SK-N-SH (cell line): ENCODE data around the gene IRF9. TPM values are rescaled to one million over a fixed set of nuclear protein-coding genes. Genes with fewer than 3 reads are reported as not detected.

Experiments
- CTCF ChIA-PET: fragments of 300-600, 350-600 bp; formaldehyde crosslinking; extraction: SDS; loops from one replicate; lab custom pipeline; 2021; lab: Yijun Ruan, JAX
- POLR2A ChIA-PET: fragments of 350-600 bp; sonication (Branson Sonifier 250); formaldehyde crosslinking; extraction: SDS; loops from one replicate; lab custom pipeline; 2020; ENCODE audit warnings: antibody characterized with exemption, inconsistent platforms; lab: Yijun Ruan, JAX
- DNase-seq: peaks from one replicate; pipeline ENCODE4 v3.0.0; 2012
- H2AFZ ChIP-seq: fragments of 200-600 bp; sonication (generic); 2 replicates; pipeline ENCODE4 v1.8.1; 2016; ENCODE audit warnings: antibody characterized with exemption, mild to moderate bottlenecking, low read depth
- H3F3A ChIP-seq: fragments of 200-600 bp; sonication (generic); replicated peaks from 2 replicates; pipeline ENCODE3; 2016; ENCODE audit warnings: antibody characterized with exemption, mild to moderate bottlenecking; ENCODE audit not compliant: insufficient read depth
- H3K27ac ChIP-seq, 2 experiments: fragments of 200-500 bp in 1 of 2; fragments of 200-600 bp in 1 of 2; sonication (Bioruptor generic) in 1 of 2; sonication (generic), shearing (Covaris generic) in 1 of 2; 2 replicates each; pipeline versions ENCODE4 v1.5.1 to v1.6.1; 2014 to 2016; ENCODE audit warnings: low read depth in 2 of 2, inconsistent platforms in 1 of 2, low read length in 1 of 2, mild to moderate bottlenecking in 1 of 2, mixed read lengths in 1 of 2
- H3K27me3 ChIP-seq: fragments of 200-600 bp; sonication (generic), shearing (Covaris generic); 2 replicates; pipeline ENCODE4 v1.6.1; 2016; ENCODE audit warnings: mixed run types; ENCODE audit not compliant: insufficient read depth
- H3K36me3 ChIP-seq, 2 experiments: fragments of 200-500 bp in 1 of 2; fragments of 200-600 bp in 1 of 2; sonication (Bioruptor generic) in 1 of 2; sonication (generic) in 1 of 2; replicated peaks in 1 of 2; 2 replicates each; pipeline versions ENCODE3 to v1.5.1; 2014 to 2016; ENCODE audit warnings: low read length in 1 of 2, mild to moderate bottlenecking in 1 of 2; ENCODE audit not compliant: insufficient read depth in 2 of 2, control insufficient read depth in 1 of 2
- H3K4me1 ChIP-seq, 2 experiments: fragments of 200-500 bp in 1 of 2; fragments of 200-600 bp in 1 of 2; sonication (Bioruptor generic) in 1 of 2; sonication (generic), shearing (Covaris generic) in 1 of 2; 2 replicates each; pipeline versions ENCODE4 v1.5.1 to v1.6.1; 2014 to 2016; ENCODE audit warnings: low read depth in 1 of 2, low read length in 1 of 2, mixed run types in 1 of 2; ENCODE audit not compliant: insufficient read depth in 2 of 2, control insufficient read depth in 1 of 2
- H3K4me2 ChIP-seq: fragments of 200-600 bp; sonication (generic), shearing (Covaris generic); 2 replicates; pipeline ENCODE4 v1.6.1; 2017; ENCODE audit warnings: mixed run types
- H3K4me3 ChIP-seq, 2 experiments: fragments of 200-500 bp in 1 of 2; fragments of 200-600 bp in 1 of 2; sonication (Bioruptor generic) in 1 of 2; sonication (generic), shearing (Covaris generic) in 1 of 2; 2 replicates each; pipeline versions ENCODE4 v1.5.1 to v1.8.1; 2014 to 2016; ENCODE audit warnings: low read depth in 2 of 2, inconsistent platforms in 1 of 2, low read length in 1 of 2, mild to moderate bottlenecking in 1 of 2, mixed read lengths in 1 of 2, moderate library complexity in 1 of 2
- H3K79me2 ChIP-seq: fragments of 200-600 bp; sonication (generic); 2 replicates; pipeline ENCODE4 v1.8.1; 2017; ENCODE audit warnings: mild to moderate bottlenecking; ENCODE audit not compliant: insufficient read depth
- H3K9ac ChIP-seq: fragments of 200-600 bp; sonication (generic); 2 replicates; pipeline ENCODE4 v1.6.1; 2017; ENCODE audit warnings: mixed run types
- H3K9me2 ChIP-seq: fragments of 200-600 bp; sonication (generic); 2 replicates; pipeline ENCODE4 v1.6.1; 2017; ENCODE audit warnings: mixed run types
- H3K9me3 ChIP-seq: fragments of 200-600 bp; sonication (generic); 2 replicates; pipeline ENCODE4 v1.6.1; 2017; ENCODE audit warnings: mixed run types, mild to moderate bottlenecking, moderate library complexity
- H4K20me1 ChIP-seq: fragments of 200-600 bp; sonication (generic); 2 replicates; pipeline ENCODE4 v1.6.1; 2017; ENCODE audit warnings: mild to moderate bottlenecking, mixed run types; ENCODE audit not compliant: insufficient read depth
- CHD2 ChIP-seq: fragments of 150-350 bp; IDR thresholded peaks from 2 replicates; pipeline ENCODE4 v1.6.1; 2018; ENCODE audit warnings: low read length; ENCODE audit not compliant: partially characterized antibody
- CTCF ChIP-seq: fragments of 200-600 bp; sonication (generic); IDR thresholded peaks from 2 replicates; pipeline ENCODE4 v1.6.1; 2017; ENCODE audit warnings: antibody characterized with exemption, mild to moderate bottlenecking, moderate library complexity
- ELF1 ChIP-seq: IDR thresholded peaks from 2 replicates; pipeline ENCODE4 v1.4.0; 2012
- EZH2phosphoT487 ChIP-seq: fragments of 200-600 bp; sonication (generic); IDR thresholded peaks from 2 replicates; pipeline ENCODE4 v1.6.1; 2017; ENCODE audit warnings: low read depth, mixed run types, mild to moderate bottlenecking, antibody characterized with exemption, moderate library complexity, borderline replicate concordance
- FOSL2 ChIP-seq: IDR thresholded peaks from 2 replicates; pipeline ENCODE4 v1.4.0; 2012; ENCODE audit warnings: low read depth, mild to moderate bottlenecking, moderate library complexity, borderline replicate concordance
- FOXJ3 ChIP-seq: sonication (generic); formaldehyde crosslinking; IDR thresholded peaks from 2 replicates; pipeline ENCODE4 v1.5.1; 2020; ENCODE audit warnings: mild to moderate bottlenecking, missing genetic modification reagents
- FOXM1 ChIP-seq: IDR thresholded peaks from 2 replicates; pipeline ENCODE4 v1.4.0; 2012; ENCODE audit warnings: low read depth, mild to moderate bottlenecking
- GATA2 ChIP-seq: sonication (generic); formaldehyde crosslinking; IDR thresholded peaks from 2 replicates; pipeline ENCODE4 v1.5.0; 2020; ENCODE audit warnings: mild to moderate bottlenecking, missing genetic modification reagents
- IRF3 ChIP-seq: fragments of 150-350 bp; IDR thresholded peaks from 2 replicates; pipeline ENCODE4 v1.6.1; 2016; ENCODE audit warnings: mild to moderate bottlenecking, low read depth, low read length
- MAX ChIP-seq: IDR thresholded peaks from 2 replicates; pipeline ENCODE4 v1.4.0; 2012; ENCODE audit warnings: low read depth
- NRF1 ChIP-seq: IDR thresholded peaks from 2 replicates; pipeline ENCODE4 v1.6.1; 2012; ENCODE audit warnings: low read depth, mild to moderate bottlenecking, low read length
- PBX3 ChIP-seq: IDR thresholded peaks from 2 replicates; pipeline ENCODE4; 2012
- RCOR1 ChIP-seq: fragments of 150-350 bp; IDR thresholded peaks from 2 replicates; pipeline ENCODE4 v1.6.1; 2017; ENCODE audit warnings: antibody characterized with exemption, low read length
- REST ChIP-seq: IDR thresholded peaks from 2 replicates; pipeline ENCODE4 v1.6.1; 2012; ENCODE audit warnings: mild to moderate bottlenecking, low read depth, low read length, moderate library complexity
- RFX5 ChIP-seq: IDR thresholded peaks from 2 replicates; pipeline ENCODE4 v1.6.1; 2012; ENCODE audit warnings: mild to moderate bottlenecking, improper control_type of control experiment, low read length
- RXRA ChIP-seq: IDR thresholded peaks from 2 replicates; pipeline ENCODE4 v1.4.0; 2012; ENCODE audit warnings: low read depth, mild to moderate bottlenecking, borderline replicate concordance
- SIN3A ChIP-seq: IDR thresholded peaks from 2 replicates; pipeline ENCODE4 v1.6.1; 2012; ENCODE audit warnings: low read depth, mild to moderate bottlenecking, low read length, moderate library complexity, borderline replicate concordance
- SMC3 ChIP-seq: IDR thresholded peaks from 2 replicates; pipeline ENCODE4 v1.6.1; 2012; ENCODE audit warnings: low read depth, low read length, improper control_type of control experiment
- TCF12 ChIP-seq: IDR thresholded peaks from 2 replicates; pipeline ENCODE4 v1.4.0; 2012
- YY1 ChIP-seq: IDR thresholded peaks from 2 replicates; pipeline ENCODE4 v1.4.0; 2012; ENCODE audit warnings: low read depth, mild to moderate bottlenecking
- WGBS: methylation state at CpG from one replicate; pipeline ENCODE4 v1.1.6; 2017; ENCODE audit warnings: low lambda C conversion rate; 5-methylcytosine and 5-hydroxymethylcytosine counted together
- polyA plus RNA-seq, 3 experiments: library from polyadenylated mRNA; depleted of rRNA; stranded (reverse); fragments of >200 nt; gene quantifications; 2 replicates each; pipeline ENCODE4 v1.2.3, GENCODE V29; 2012

Gene IRF9
- polyA plus RNA-seq, 1 of the 3 experiments (the other 2 are of a cell fraction): 37.6 TPM

- Histone ChIP-seq H3K36me3 (peaks cover 53 to 60% of the 10 kb centered on the region in 2 experiments), H4K20me1 (no peaks in the 10 kb centered on the region), H3K4me1 (no peaks in the 10 kb centered on the region; a peak in 1 of 4 replicates), H3K4me2 (no peak overlapping the region), H2AFZ (no peak overlapping the region), H3K4me3 (no peak overlapping the region), H3F3A (no peaks in the 10 kb centered on the region), H3K9me2 (no peaks in the 10 kb centered on the region), H3K9me3 (no peaks in the 10 kb centered on the region), H3K27me3 (no peaks in the 10 kb centered on the region), H3K9ac (no peak overlapping the region), H3K27ac (no peak overlapping the region), H3K79me2 (peaks cover 14% of the 10 kb centered on the region)
- ChIA-PET POLR2A (interaction anchor here (1.1 to 1.6 kb wide), 2 partner anchors 11 kb away, joined by 3 to 5 read pairs; partner anchors contain the start of gene TM9SF1), CTCF (interaction anchor here (1.1 to 1.3 kb wide), 3 partner anchors 9 to 102 kb away, joined by 3 to 4 read pairs (median 4); partner anchors contain the start of genes CIDEB and MDP1)
- WGBS: 96% methylated on average over 11 of the region's 11 CpGs
- TF ChIP-seq FOXJ3 (CRISPR knock-in tag): no peak
- TF ChIP-seq PBX3: no peak
- no peak for TF ChIP-seq NRF1
- no peak for TF ChIP-seq CTCF
- no peak for TF ChIP-seq RXRA
- no peak for TF ChIP-seq RCOR1
- TF ChIP-seq GATA2: no peak
- no peak for TF ChIP-seq CHD2
- no peak for TF ChIP-seq SMC3
- no peak for TF ChIP-seq MAX
- TF ChIP-seq EZH2phosphoT487: no peak
- no peak for TF ChIP-seq FOXM1
- TF ChIP-seq FOSL2: no peak
- no peak for TF ChIP-seq SIN3A
- no peak for TF ChIP-seq IRF3
- no peak for TF ChIP-seq REST
- no peak for TF ChIP-seq RFX5
- TF ChIP-seq YY1: no peak
- TF ChIP-seq TCF12: no peak
- TF ChIP-seq ELF1: no peak
- DNase-seq: no peak
Observed at GRCh38 chr14:24206260-24207103, 45.4 kb downstream of the IRF9 start.
